Measurements from ENCODE around the gene TSPAN3. TPM values are rescaled to one million over a fixed set of nuclear protein-coding genes. Genes with fewer than 3 reads are reported as not detected.

Gene TSPAN3
- total RNA-seq, 1 donor from 2014 or later = 80.3 TPM

DNA sequence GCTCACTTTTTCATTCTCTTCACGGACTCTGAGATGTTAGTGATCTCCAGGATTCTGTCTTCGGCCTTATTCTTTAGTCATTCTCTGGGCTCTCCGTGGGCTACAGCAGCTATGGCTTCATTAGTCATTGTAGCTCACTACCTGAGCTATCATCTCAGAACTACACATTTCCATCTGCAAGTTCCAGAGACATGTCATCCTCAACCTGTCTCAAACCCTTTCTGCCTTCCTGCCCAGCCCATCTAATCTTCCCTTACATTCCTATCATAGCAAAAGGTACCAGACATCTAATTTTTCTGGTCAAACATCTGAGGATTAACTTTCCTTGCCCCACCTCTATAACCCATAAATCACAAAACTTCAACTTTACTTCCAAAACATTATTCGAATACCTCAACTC, 13.2 kb downstream of the TSPAN3 start:
- Histone ChIP-seq H3K36me3 (no peaks in the 10 kb centered on the region), H3K9me3 (no peaks in the 10 kb centered on the region), H3K27ac (no peak overlapping the region), H3K4me1 (peaks cover 39% of the 10 kb centered on the region), H3K4me3 (no peak overlapping the region), H3K27me3 (no peaks in the 10 kb centered on the region)
- TF ChIP-seq, protein P1, sequence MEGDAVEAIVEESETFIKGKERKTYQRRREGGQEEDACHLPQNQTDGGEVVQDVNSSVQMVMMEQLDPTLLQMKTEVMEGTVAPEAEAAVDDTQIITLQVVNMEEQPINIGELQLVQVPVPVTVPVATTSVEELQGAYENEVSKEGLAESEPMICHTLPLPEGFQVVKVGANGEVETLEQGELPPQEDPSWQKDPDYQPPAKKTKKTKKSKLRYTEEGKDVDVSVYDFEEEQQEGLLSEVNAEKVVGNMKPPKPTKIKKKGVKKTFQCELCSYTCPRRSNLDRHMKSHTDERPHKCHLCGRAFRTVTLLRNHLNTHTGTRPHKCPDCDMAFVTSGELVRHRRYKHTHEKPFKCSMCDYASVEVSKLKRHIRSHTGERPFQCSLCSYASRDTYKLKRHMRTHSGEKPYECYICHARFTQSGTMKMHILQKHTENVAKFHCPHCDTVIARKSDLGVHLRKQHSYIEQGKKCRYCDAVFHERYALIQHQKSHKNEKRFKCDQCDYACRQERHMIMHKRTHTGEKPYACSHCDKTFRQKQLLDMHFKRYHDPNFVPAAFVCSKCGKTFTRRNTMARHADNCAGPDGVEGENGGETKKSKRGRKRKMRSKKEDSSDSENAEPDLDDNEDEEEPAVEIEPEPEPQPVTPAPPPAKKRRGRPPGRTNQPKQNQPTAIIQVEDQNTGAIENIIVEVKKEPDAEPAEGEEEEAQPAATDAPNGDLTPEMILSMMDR (IDR thresholded peaks at IDR 0.05) = no peak
- no peak for TF ChIP-seq POLR2AphosphoS5 (IDR thresholded peaks at IDR 0.05; ENCODE audit: insufficient read depth in 1 of 2, low read depth in 1 of 2)
- no peak for TF ChIP-seq POLR2A (IDR thresholded peaks at IDR 0.05)
- intact Hi-C loops (cut with DNase I) = no loop called here
- DNase-seq (ENCODE audit: extremely low spot score in 2 of 2) = no peak

DNA sequence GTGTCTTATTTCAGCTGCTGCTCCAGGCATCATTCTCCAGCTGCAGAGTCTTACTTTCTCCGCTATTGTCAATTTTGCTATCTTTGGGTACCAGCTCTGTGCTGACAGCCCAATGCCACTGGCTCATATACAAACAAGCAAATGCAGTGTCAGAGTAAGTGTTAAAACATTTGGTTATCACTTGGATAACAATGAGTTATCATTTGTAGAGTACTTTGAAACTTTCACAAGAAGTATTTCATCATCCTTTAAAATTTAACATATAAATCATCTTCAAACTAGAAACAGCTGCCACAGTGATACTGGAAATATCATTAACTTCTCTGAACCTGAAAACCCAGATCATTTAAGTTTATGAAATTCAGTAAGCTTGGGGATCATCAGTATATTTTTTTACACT, 13.8 kb downstream of the TSPAN3 start:
- Histone ChIP-seq H3K27ac (no peak overlapping the region), H3K36me3 (peaks cover 0 to 2% of the 10 kb centered on the region in 2 donors), H3K27me3 (no peaks in the 10 kb centered on the region), H3K4me3 (no peak overlapping the region), H3K9me3 (no peaks in the 10 kb centered on the region), H3K4me1 (peaks cover 39% of the 10 kb centered on the region)
- TF ChIP-seq POLR2AphosphoS5 (IDR thresholded peaks at IDR 0.05; ENCODE audit: insufficient read depth in 1 of 2, low read depth in 1 of 2) (no peak), POLR2A (IDR thresholded peaks at IDR 0.05) (no peak)
- TF ChIP-seq, protein P1 (IDR thresholded peaks at IDR 0.05) = no peak
- intact Hi-C loops (cut with DNase I) = no loop called here
- no peak for DNase-seq (ENCODE audit: extremely low spot score in 2 of 2)

DNA sequence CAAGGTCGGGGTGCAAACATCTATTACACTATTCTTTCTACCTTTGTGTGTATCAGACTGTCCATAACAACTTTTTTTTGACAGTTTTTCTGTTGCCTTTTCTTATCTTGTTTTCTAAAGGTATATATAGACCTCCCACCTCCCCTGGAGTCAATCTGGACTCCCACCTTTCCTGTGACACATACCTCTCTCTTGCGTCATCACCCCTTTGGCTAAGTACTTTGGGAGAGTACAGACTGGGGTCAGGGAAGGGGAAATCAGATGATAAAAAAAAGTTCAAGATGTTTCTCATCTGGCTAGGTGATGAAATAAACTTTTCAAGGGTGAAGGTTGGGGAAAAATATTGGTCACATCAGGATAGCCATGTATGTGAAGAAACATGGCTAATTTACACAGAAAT, 17.2 kb downstream of the TSPAN3 start:
- TF ChIP-seq POLR2AphosphoS5 (IDR thresholded peaks at IDR 0.05; ENCODE audit: insufficient read depth in 1 of 2, low read depth in 1 of 2) (no peak), POLR2A (IDR thresholded peaks at IDR 0.05) (no peak)
- TF ChIP-seq, protein P1 (IDR thresholded peaks at IDR 0.05) = no peak
- intact Hi-C loops (cut with DNase I) = no loop called here
- no peaks in the 10 kb centered on the region for H3K27me3 ChIP-seq
- no peaks in the 10 kb centered on the region for H3K9me3 ChIP-seq
- H3K4me1 ChIP-seq = peaks cover 9% of the 10 kb centered on the region
- no peak overlapping the region for H3K4me3 ChIP-seq
- DNase-seq (ENCODE audit: extremely low spot score in 2 of 2) = no peak
- peaks cover 0 to 9% of the 10 kb centered on the region in 2 donors for H3K36me3 ChIP-seq
- H3K27ac ChIP-seq = no peak overlapping the region

DNA sequence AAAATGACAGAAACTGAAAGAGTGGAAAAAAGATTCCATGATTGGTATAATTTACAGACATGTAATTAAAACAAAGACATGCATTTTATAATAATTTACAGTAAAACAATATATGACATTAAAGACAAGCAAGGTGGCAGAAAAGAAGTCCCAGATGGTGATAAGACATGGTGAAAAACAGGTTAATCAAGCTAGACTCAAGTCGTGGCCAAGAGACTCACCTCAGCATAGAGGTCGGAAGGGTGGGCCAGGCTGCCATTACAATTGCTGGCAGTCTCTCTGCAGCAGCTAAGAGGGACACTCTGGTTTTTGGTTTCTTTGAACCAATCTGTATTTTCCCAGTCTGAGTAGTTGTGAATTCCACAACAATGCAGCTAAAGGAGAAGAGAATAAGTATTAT, 18.4 kb downstream of the TSPAN3 start:
- Histone ChIP-seq H3K27ac (no peak overlapping the region), H3K27me3 (no peaks in the 10 kb centered on the region), H3K36me3 (peaks cover 0 to 9% of the 10 kb centered on the region in 2 donors), H3K4me1 (peaks cover 2% of the 10 kb centered on the region), H3K9me3 (no peaks in the 10 kb centered on the region), H3K4me3 (no peak overlapping the region)
- intact Hi-C loops (cut with DNase I) = no loop called here
- TF ChIP-seq POLR2AphosphoS5 (IDR thresholded peaks at IDR 0.05; ENCODE audit: insufficient read depth in 1 of 2, low read depth in 1 of 2) = no peak
- TF ChIP-seq, protein P1 (IDR thresholded peaks at IDR 0.05) = no peak
- no peak for TF ChIP-seq POLR2A (IDR thresholded peaks at IDR 0.05)
- no peak for DNase-seq (ENCODE audit: extremely low spot score in 2 of 2)

DNA sequence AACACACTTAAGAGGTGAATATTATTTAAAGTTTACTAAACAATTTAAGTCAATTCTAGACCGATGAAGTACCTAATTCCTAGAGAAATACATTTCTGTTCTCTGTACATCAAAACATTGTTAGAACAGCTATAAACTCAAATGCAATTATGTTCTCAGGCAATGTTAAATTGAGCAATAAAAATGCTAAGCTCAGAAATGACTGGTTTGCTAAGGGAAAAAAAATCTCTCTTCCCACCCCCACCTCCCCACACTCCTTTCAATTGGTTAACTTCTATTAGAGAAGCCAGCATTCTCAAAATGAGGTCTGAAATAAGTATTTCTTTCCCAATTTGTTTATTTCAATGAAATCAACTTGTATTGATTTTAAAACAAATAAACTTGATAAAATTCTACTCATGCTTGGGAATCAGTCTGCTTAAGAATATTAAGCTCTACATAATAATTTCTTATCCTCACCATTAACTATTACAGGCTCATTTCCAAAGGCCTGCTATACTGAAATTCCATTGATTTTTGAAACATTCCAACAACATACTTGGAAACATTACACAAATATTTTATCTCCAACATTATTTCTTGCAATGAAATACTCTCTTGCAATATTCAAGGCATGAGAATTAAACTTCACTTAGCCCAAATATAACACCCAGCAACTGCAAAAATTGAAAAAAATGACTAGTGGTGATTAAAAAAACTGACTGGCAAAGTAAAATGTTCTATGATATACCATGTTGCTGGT, 22.6 kb downstream of the TSPAN3 start:
- H3K36me3 ChIP-seq = peaks cover 0 to 16% of the 10 kb centered on the region in 2 donors
- no peak for DNase-seq (ENCODE audit: extremely low spot score in 2 of 2)
- H3K27ac ChIP-seq = no peak overlapping the region
- intact Hi-C loops (cut with DNase I) = no loop called here
- TF ChIP-seq, protein P1 (IDR thresholded peaks at IDR 0.05) = no peak
- no peak for TF ChIP-seq POLR2AphosphoS5 (IDR thresholded peaks at IDR 0.05; ENCODE audit: insufficient read depth in 1 of 2, low read depth in 1 of 2)
- TF ChIP-seq POLR2A (IDR thresholded peaks at IDR 0.05) = no peak
- no peak overlapping the region for H3K4me3 ChIP-seq
- H3K9me3 ChIP-seq = no peaks in the 10 kb centered on the region
- H3K27me3 ChIP-seq = no peaks in the 10 kb centered on the region
- no peaks in the 10 kb centered on the region for H3K4me1 ChIP-seq

Data from vagina (tissue), 2 donors.